22Rv1 (cell line): Measurements from ENCODE around the gene WIPI1.

Source experiments
- H3K27ac ChIP-seq: fragments of 450-650 bp; 2 replicates; pipeline ENCODE4 v1.5.1; 2017
- ZFX ChIP-seq: fragments of 450-650 bp; IDR thresholded peaks from 2 replicates; pipeline ENCODE4 v1.6.1; 2017; ENCODE audit warnings: antibody characterized with exemption, borderline replicate concordance
- TF ChIP-seq, protein P1 (sequence below): fragments of 450-650 bp; IDR thresholded peaks from 2 replicates; pipeline ENCODE4 v1.5.1; 2017; ENCODE audit warnings: mild to moderate bottlenecking

Gene WIPI1, protein sequence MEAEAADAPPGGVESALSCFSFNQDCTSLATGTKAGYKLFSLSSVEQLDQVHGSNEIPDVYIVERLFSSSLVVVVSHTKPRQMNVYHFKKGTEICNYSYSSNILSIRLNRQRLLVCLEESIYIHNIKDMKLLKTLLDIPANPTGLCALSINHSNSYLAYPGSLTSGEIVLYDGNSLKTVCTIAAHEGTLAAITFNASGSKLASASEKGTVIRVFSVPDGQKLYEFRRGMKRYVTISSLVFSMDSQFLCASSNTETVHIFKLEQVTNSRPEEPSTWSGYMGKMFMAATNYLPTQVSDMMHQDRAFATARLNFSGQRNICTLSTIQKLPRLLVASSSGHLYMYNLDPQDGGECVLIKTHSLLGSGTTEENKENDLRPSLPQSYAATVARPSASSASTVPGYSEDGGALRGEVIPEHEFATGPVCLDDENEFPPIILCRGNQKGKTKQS

DNA sequence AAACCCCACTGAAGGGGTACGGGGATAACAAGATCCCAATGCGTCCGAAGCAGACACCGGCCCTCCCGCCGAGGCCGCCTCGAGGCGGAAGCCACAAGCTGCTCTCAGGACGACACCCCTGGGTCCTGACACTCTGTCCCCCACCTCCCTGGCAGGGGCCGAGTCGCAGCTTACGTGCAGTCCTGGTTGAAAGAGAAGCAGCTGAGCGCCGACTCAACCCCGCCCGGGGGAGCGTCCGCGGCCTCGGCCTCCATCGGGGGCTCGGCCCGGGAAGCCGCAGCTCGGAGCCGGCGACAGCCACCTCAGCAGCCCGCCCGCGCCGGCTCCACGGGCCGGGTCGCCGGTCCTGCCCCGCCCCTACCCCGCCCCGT is at the start of gene WIPI1:
TSS of gene WIPI1 (minus strand) at position 329 of the 371 bp plus-strand sequence. CDS start at position 254, 75 bp downstream.
- peak within 1 kb of the TSS; percentile 71 for H3K27ac ChIP-seq

DNA sequence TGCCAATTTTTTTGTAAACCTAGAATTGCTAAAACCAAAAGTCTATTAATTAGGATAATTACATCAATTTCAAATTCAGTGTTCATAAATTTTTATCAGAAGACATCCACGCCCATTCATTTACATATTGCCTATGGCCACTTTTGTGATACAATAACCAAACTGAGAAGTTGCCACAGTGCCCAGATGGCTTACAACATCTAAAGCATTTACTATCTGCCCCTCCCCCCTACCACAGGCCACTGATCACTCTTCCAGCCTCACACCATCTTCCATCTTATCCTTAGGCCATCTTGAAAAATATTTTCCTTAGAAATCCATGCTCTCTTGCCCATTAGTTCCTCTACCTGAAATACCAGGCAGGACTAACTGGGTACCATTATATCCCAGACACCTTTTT is 48.7 kb upstream of the WIPI1 start:
- TF ChIP-seq, protein P1, sequence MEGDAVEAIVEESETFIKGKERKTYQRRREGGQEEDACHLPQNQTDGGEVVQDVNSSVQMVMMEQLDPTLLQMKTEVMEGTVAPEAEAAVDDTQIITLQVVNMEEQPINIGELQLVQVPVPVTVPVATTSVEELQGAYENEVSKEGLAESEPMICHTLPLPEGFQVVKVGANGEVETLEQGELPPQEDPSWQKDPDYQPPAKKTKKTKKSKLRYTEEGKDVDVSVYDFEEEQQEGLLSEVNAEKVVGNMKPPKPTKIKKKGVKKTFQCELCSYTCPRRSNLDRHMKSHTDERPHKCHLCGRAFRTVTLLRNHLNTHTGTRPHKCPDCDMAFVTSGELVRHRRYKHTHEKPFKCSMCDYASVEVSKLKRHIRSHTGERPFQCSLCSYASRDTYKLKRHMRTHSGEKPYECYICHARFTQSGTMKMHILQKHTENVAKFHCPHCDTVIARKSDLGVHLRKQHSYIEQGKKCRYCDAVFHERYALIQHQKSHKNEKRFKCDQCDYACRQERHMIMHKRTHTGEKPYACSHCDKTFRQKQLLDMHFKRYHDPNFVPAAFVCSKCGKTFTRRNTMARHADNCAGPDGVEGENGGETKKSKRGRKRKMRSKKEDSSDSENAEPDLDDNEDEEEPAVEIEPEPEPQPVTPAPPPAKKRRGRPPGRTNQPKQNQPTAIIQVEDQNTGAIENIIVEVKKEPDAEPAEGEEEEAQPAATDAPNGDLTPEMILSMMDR = no peak
- TF ChIP-seq ZFX = no peak
- H3K27ac ChIP-seq = no peak overlapping the region

More for the DNA sequence above, at the start of gene WIPI1:
- no peak for TF ChIP-seq ZFX
- TF ChIP-seq, protein P1 = no peak

DNA sequence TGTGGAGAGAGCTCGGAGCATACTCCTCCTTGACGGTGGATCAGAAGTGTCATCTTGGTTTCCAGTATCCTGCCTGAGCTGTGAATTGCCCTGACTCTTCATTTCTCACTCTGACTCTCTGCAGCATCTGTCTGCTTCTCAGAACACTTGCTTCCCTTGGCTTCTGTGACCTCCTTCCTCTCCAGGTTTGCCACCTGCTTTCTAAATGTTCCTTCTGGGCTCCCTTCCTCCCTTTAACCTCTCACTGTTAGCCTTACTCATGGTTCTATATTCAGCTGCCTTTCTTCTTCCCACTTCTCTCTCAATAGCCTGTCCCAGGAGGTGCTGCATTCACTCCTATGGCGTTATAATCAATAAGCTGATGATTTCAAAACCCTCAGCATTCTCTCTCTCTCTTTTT is 43.8 kb upstream of the WIPI1 start:
- TF ChIP-seq, protein P1 = no peak
- TF ChIP-seq ZFX = no peak
- no peak overlapping the region for H3K27ac ChIP-seq

DNA sequence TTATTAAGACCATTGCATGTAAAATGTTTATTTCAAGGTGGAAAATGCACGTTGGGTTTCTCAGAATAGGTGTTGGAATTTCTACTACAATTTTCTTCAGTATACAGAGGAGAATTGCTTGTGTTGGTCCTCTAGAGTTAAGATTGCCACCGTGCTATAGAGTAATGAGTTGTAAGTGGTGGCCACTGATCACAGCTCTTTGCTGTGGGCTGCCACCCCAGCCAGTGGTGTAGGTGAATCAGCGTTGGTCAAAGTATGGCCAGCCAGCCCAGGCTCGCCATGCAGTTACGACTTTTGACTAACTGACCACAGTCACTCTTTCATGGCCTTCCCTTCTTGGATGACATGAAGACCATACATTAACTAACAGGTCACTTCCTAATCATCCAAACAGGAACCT is 42.3 kb upstream of the WIPI1 start:
- no peak overlapping the region for H3K27ac ChIP-seq
- TF ChIP-seq ZFX = no peak
- TF ChIP-seq, protein P1 = no peak

DNA sequence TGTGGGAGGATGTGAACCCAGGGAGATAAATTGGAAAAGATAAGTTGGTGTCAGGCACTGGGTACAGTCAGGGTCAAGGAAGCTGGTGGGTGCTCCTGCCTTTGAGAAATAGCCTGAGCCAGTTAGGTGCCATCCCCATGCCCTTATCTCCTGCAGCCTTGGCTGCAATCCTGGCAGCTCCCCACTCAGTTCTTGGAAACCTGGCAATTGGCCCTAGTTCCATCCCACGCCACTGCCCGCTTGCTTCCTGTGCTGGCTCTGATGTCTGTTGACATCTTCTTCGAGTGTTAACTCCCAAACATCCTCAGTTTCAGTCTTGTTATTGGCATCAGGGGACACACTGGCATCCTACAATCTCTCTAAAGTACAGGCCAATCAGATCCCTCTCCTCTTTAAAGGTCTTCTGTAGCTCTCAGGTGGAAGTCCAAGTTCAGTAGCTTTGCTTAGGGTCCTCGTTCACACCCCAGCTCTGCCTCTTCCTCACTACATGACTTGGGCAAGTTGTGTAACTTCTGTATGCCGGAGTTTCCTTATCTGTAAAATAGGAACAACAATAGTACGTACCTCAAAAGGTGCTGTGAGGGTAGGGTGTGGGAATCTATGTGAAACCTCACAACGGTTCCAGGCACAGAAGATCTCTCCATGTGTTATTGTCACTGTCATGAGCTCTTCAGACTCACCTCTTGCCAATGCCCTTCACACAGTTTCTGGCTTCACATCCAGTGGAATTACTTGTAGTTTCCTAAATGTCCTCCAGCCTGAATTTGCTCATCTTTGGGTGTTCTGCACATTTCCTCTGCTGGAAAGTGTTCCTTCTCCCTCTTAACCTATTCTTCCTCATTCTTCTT is 41.4 kb upstream of the WIPI1 start:
- no peak for TF ChIP-seq ZFX
- TF ChIP-seq, protein P1 = no peak
- H3K27ac ChIP-seq = no peak overlapping the region

DNA sequence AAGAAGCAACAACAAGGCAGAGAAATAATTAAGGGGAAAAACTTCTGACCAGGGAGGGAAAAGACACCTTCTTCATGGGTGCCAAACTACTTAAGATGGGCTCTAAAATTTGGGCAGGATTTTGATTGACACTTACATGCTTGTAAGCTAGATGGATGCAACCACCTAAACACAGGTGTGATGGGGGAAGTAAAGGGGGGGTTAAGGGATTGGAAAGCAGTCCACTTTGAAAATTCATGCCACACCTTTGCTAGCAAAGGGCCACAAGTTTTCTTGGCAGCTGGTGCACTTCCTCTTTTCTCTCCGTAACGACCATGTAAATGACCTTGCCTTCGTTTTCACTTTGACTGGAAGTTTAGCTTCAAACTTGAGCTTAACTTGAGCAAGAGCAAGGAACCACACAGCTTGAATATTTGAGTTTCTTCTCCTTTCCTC is 40.6 kb upstream of the WIPI1 start:
- H3K27ac ChIP-seq = no peak overlapping the region
- no peak for TF ChIP-seq ZFX
- TF ChIP-seq, protein P1 = no peak
